HT1080 (cell line): ENCODE measurements around the gene CHN2. TPM values are rescaled to one million over a fixed set of nuclear protein-coding genes. Genes with fewer than 3 reads are reported as not detected.
"Not testable (repeated sequence)": the region's sequence is repeated elsewhere in the genome, so short reads cannot be mapped to it uniquely, and the experiment has no call there.

Experiments used
- DNase-seq: peaks from one replicate; pipeline ENCODE4 v3.0.0-alpha.2; 2015; ENCODE audit warnings: low read depth
- total RNA-seq: library from RNA; depleted of rRNA; stranded (reverse); fragments of >200 nt; shearing (Covaris generic); gene quantifications from 2 replicates; pipeline ENCODE4 v1.2.3, GENCODE V29; 2014

CHN2 gene
- total RNA-seq, 1 experiment from 2014 or later, result not detected

DNA sequence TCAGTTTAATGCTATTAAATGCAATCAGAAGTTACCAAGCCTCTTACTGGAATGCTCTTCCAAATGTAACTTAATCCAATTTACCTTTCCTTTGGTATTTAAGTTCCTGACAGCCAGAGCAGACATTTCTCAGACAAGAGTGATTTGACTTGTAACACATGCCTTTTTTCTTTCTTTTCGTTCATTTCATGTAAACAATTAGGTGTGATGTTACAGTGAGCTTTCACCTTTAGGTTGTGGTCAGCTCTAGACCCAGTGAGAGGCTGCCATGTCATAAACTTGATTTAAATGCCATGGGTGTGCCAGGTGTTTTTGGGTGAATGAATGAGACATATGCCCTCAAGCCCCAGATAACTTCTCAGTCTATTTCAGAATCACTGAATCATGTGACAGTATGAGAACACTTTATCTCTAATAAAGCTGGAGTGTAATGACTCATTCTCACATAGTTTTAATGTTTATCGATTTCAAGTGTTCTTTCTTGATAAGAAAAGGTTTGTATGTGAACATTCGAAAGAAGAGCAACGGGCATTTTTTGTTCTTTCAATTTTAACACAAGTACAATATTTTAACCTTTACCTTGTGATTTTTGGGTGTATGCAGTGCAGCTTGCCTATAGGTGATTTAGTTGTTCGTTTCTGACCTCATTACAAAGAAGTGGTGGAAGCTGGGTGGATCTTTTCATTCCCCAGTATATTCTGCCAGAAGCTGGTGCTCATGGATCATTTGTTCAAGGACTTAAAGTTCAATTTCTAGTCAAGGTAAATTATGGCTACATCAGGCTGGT lies 61.5 kb downstream of the CHN2 start:
- no peak for DNase-seq

DNA sequence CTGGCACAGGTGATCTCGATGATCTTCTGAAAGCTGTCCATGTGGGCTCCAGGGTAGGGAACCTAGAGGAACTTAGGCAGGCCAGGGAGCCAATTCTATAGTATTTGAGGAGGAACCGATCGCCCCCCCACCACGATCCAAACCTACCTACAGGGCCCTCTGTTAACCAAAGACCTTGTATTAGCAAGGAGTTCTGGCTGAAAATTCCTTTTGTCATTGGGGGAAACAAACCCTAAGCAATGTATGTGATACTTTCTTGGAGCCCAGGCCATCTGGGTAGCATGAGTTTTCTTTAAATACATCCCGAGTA lies 62.1 kb downstream of the CHN2 start:
- DNase-seq, result no peak

DNA sequence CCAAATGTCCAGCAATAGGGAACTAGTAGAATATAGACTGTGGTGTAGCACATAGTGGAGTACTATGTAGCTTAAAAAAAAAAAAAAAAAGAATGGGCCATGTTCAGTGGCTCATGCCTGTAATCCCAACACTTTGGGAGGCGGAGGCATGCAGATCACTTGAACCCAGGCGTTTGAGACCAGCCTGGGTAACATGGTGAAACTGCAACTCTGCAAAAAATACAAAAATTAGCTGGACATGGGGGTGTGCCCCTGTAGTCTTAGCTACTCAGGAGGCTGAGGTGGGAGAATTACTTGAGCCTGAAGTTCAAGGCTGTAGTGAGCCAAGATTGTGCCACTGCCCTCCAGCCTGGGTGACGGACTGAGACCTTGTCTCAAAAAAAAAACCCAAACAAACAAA lies 64.4 kb downstream of the CHN2 start:
- DNase-seq, result no peak

DNA sequence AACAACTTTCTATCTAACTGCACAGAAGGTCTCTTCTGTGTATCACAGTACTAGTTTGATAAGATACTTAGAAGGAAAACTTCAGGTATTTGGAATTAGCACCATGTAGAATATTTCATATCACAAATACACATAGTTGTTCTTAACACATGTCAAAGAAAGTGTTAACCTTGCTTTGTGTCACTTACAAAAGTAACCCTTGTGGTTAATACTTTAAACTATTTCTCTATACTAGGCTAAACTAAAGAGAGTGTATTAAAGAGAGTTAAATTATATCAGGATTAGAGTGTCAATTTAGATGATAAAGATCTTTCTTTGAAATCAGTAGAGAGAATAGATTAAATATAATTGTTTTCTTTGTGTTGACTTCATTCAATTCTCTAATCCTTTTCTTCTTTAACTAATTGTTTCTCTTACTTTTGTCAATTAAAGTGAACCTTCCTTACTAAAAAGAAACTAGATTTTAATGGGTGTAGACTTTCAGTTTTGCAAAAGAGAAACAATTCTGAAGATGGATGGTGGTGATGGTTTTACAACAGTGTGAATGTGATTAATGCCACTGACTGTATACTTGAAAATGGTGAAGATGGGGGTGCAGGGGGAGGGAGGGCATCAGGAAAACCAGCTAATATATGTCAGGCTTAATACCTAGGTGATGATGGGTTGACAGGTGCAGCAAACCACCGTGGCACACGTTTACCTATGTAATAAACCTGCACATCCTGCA lies 67.8 kb downstream of the CHN2 start:
- DNase-seq, result no peak

DNA sequence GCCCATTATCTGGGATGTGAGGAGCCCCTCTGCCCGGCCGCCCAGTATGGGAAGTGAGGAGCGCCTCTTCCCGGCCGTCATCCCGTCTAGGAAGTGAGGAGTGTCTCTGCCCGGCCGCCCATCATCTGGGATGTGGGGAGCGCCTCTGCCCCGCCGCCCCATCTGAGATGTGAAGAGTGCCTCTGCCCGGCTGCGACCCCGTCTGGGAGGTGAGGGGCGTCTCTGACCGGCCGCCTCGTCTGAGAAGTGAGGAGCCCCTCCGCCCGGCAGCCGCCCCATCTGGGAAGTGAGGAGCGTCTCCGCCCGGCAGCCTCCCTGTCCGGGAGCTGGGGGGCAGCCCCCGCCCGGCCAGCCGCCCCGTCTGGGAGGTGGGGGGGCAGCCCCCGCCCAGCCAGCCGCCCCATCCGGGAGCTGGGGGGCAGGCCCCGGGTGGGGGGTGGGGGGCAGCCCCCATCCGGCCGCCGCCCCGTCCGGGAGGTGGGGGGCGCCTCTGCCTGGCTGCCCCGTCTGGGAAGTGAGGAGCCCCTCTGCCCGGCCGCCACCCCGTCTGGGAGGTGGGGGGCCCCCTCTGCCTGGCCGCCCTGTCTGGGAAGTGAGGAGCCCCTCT lies 69.1 kb downstream of the CHN2 start:
- DNase-seq, result not testable (repeated sequence)

DNA sequence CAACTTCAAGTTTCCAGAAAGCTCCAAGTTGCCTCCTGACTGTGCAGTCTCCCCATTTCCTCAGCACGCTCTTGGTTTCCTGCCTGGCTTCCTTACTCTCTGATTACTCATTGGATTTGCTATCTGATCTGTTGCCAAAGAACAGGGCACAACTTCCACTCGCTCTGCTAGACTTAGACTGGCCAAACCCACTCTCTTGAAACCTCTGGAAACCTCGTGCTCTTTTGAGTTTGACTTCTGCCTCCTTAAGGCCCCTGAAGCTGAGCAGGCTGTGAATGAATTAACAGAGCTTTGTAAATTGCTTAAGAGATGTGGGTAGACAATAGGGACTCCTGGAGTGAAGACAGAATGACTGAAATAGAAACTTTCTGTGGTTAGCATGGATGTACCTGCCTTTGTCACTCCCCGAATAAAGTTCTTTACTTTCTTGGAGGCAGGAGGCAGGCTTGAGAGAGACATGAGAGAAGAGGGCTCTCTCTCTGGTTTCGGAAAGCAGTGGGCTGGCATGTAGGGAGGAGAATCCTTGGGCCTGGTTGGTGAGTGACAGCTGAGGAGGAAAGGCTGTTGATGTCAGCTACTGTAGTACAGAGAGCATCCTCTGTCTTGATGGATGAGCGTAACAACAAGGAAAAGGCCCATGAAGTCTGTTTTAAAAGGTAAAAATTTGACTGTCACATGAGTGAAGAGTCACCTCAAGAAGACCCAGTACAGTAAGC lies 70.8 kb downstream of the CHN2 start:
- DNase-seq, result peak; percentile 34

DNA sequence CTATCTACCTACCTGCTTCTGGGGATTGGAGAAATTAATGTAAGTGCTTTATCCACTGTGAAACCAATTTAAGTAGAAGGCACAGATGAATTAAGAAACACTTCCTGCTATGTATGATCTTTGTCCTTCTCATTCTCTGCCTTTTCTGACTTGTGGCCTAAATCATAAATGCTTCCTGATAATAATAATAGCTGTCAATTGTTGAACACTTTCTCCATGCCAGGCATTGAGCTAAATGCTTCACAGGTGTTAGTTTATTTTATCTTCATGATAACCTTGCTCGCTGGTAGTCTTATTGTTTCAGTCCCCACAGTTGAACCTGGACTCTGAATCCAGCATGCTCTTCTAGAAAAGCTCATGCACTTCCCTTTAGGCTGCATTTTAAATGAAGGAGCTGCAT lies 75.4 kb downstream of the CHN2 start:
- DNase-seq, result no peak

DNA sequence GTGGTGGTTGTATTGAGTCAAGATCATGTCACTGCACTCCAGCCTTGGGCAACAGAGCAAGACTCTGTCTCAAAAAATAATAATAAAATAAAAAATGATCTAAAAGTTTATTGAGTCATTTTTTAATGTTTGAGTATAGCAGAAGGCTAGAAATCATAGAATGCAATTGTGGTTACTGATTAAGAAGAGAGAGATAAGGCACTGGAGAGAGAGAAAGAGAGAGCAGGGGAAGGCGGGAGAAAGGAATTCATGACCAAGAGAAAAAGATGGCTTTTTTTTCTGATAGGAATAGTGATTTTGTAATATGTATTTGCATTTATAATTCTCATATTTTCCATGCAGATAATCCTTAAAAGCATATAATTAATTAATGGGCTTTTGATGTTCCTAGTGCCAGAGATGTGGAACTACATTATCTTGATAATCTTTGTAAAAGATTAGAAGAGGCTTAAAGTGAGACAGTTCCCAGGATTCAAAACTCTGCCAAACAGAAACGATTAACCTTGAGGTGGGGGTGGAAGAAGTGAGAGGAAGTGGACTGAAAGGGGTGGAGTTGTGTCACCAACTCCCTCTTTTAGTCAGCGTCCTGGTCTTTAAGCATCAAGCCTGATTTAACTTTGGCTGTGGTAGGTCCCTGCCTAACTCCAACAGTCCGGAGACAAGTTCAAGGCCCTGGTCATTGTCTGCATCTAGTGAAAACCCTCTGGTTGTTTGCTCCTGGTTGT lies 76.2 kb downstream of the CHN2 start:
- DNase-seq, result no peak

DNA sequence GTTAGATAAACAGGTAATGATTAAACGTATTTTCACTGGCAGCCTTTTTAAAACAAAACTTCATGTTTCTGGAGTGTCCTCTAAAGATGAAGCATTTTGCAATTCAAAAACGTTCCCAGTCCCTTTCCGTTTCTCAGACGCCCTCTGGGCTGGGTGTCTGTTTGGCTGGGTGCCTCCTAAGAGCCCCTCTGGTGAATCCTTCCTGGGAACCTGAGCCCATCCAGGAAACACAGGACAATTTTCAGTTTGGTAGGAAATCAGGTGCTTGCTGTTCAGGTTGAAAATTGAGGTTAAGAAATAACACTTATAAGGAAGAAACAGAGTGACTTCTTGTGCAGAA lies 76.7 kb downstream of the CHN2 start:
- no peak for DNase-seq

DNA sequence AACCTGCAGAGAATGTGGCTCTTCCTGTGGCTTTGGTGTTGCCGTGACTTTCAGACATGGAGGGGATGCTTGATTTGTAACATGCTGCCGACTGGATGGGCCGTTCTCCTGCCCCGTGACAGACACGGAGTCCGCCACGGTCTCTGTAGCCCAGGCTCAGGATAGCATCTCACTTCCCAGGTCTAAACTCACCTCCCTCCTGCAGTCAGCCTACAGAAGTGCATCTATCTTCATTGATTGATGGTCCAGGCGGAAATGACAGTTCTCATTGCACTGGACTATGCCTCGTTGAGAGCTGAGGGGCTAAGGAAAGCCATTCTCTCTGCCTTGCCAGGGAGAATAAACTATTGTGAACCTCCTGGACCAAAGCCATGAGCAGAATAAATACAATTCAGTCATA lies 77.5 kb downstream of the CHN2 start:
- no peak for DNase-seq

DNA sequence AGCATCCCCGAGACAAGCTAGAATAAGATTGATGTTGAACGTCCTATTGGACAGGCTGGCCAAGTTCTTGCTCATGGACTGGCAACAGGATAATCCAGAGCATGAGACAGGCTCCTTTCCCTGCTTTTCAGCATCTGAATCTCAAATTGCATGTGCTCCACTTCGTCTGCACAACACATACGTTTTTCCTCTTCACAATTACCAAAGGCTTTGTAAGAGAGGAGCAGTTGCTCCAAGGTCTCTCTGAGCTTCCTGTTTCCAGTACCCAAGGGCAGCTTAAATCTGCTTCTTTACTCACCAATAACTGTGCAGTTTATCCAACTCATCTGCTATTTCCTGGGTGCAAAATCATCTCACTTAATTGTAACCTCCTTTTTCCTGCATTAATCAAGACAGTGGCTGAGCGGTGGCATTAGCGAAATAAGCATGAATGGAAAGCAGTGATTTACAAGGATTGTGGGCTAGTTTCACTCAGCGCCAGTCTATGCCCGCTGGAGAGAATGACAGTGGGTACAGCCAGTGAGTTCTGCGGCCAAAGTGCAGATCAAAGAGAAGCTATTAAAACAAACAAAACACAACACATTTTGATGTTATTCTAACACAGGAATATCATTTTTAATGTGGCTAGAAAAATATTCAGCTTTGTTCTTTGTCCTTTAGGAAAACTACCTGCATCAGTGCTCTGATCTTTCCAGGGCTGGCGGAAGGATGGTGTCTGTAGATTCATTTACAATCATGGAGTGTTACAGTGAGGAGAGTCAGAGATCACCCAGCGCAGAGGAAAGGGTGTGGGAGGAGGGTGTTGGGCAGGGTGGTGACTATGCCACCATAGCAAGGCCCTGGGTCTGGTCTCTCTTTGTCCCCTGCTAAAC lies 79.8 kb downstream of the CHN2 start:
- DNase-seq, result no peak

DNA sequence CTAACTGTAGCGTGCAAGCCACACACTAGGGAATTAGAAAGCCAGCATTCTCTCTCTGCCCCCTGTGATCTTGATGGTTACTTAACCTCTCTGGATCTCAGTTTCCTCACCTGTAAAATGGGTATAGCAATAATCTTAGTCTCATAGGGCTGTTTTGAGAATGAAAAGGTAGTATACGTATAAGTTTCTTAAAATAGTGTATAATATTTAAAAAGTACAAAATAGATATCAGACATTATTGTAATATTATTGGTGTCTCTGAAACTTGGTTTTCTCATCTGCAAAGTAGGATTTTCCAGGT lies 80.4 kb downstream of the CHN2 start:
- DNase-seq, result no peak

DNA sequence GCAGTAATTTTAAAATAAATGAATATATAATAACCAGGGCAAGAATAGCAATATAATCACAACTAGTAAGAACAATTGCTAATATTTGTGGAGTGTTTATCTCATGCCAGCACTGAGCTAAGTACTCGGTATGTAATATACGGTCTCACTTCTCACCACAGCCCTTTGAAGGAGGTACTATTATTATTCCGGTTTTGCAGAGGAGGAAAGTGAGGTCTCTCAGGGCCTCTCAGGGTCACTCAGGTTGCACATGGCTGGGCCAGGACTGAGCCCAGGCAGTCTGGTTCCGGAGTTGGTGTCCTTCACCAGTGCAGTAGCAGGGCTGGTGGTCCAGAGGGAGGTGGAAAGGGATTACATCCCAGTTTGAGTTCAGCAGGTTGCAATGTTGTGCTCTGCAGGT lies 80.9 kb downstream of the CHN2 start:
- DNase-seq, result no peak

DNA sequence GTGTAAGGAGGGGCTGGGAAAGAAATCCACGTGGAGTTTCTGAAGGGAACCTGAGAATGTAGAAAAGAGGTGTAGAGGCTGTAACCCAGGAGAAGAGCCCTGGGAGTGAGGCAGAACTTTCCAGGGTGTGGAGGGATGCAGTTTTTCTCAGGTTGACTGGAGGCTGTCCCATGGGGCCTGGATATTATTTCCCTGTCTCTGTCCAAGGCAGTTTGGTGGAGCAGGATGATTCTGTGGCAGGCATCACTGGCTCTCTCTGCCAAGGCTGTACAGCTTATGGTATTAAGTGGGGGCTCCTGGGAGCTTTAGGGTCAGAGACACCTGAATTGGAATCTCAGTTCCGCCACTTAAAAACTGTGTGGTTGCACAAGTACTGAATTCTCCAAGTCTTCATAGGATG lies 81.6 kb downstream of the CHN2 start:
- no peak for DNase-seq

DNA sequence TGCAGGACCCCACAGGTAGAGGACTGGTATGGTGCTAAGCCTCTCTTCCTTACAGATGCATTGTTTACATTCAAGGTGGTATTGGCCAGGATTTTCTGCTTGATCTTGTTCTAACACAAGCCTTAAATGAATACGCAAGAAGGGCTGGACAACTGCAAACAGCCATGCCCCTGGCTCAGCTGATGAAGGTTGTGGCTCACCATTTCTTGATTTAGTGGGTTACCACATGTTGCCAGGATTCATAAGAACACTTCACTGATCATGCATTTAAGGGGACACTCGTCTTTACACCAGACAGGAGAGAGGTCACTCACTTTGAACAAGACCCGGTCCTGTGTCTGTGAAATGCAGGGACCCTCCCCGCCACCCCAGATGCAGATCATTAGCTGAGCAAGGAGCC lies 82.2 kb downstream of the CHN2 start:
- no peak for DNase-seq

DNA sequence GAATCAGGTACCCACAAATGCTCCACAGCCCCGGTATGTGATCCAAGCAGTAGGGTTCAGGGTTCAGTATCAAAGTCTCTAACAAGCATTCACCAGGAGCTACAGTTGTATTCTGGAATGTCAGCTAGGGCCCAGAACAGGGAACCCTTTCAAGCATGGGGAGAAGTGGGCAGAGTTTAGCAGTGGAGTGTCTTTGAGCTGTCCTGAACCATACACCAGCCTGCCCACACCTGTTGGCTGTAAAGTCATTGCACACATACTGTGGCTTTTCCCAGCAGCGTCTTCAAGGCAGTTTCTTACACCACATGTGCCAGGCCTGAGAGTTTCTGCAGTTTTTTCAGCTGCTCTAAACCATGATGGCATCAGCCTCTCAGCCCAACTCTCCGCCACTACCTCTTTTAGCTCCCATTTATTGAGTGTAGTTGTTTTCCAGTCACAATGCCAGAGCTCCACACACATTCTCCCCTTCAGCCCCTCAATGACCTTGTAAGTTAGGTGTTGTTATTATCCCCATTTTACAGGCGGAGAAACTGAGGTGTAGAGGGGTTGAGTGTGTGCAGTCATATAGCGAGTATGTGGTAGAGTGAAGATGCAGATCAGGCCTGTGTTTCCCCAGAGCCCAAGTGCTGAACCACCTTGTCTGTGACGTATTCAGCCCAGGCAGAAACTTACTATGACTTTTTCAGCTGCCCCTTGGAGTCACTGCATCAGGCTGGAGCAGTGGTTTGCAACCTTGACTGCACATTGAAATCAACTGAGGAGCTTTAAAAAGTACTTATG lies 83.1 kb downstream of the CHN2 start:
- DNase-seq, result no peak

DNA sequence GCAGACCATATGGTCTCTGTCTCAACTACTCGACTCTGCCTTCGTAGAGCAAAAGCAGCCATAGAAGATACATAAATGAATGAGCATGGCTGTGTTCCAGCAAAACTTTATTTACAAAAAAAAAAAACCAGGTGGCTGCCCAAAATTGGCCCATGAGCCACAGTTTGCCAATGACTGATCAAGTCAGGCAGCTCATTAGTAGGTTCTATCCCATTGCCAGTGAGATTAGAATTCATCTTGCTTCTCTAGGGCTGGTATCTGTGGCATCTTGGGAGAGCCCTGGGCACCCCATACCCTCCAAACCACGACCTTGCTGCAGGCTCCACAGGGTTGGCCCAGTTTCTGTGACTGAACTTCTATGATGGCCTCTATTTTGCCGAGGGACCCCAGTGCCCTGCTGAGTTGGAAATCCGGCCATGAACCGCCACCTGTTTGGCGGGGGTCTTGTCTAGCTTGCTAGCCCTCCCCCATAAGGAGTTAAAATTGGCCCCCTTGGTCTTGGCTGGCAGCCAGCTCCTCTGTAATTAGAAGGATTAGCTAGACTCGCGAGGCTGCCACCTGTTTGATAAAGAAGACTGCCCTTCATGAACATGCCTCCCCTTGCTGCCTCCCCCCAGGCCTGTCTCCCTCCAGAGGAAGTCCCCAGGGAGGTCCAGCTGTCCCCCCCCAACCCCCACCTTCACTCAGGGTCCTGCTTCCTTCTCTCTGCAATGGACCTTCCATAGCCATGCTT lies 83.9 kb downstream of the CHN2 start:
- DNase-seq, result no peak

DNA sequence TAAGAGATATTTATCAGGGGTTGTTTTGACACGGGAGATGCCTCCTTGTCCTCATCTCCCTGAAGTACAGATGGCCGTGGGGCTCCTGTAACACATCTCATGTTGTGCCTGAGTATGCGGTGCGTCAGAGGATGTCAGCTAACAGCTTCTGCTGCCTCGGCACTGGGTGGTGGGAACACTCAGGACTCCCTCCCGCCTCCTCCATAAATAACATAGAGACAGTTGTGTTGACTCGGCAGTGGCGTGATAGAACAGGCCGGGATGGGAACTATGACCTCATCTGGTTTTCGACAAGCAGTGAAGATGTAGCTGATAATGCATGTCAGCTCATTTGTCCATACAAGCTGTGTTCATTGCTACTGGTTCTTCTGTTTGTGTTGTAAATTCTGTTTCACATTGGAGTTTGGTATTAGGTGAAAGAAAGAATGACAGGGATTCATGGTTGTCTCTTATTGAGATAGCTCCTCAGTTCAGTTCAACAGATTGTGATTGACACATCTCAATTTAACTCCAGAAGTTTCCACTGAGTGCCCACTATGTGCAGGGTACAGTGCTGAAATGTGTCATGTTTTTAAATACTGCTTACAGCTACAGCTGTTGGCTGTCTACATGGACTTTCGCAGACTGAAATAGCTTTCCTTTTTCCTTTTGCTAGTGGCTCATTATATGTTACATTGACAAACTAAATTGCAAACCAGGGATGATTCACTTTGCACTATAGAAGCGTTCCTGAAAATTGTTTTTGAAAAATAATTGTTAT lies 87.4 kb downstream of the CHN2 start:
- DNase-seq, result peak; percentile 5
